Liver (tissue), 9 donors: ENCODE results near the gene LYZL1. TPM values are rescaled to one million over a fixed set of nuclear protein-coding genes. Genes with fewer than 3 reads are reported as not detected.

Experiments used
- DNase-seq: peaks from one replicate; pipeline ENCODE4 v3.0.0-alpha.2; 2017; ENCODE audit warnings: low spot score
- H3K27ac ChIP-seq, 2 donors: one replicate each; pipeline ENCODE4 v1.7.0; 2013; ENCODE audit warnings: inconsistent platforms in 2 of 2, low read length in 2 of 2, control low read depth in 1 of 2, low read depth in 1 of 2, mild to moderate bottlenecking in 1 of 2
- H3K27me3 ChIP-seq, 4 donors: one replicate each; pipeline versions ENCODE4 v1.6.1 to v1.7.0; 2013; ENCODE audit warnings: low read length in 3 of 4, inconsistent platforms in 1 of 4, mild to moderate bottlenecking in 1 of 4, moderate library complexity in 1 of 4; ENCODE audit not compliant: control insufficient read depth in 4 of 4, insufficient read depth in 4 of 4
- H3K36me3 ChIP-seq, 4 donors: one replicate each; pipeline versions ENCODE4 v1.6.1 to v1.7.0; 2013; ENCODE audit warnings: low read length in 3 of 4, mild to moderate bottlenecking in 3 of 4, low read depth in 1 of 4, moderate library complexity in 1 of 4; ENCODE audit not compliant: control insufficient read depth in 4 of 4, insufficient read depth in 3 of 4
- H3K4me1 ChIP-seq, 4 donors: one replicate each; pipeline versions ENCODE4 v1.6.1 to v1.7.0; 2013; ENCODE audit warnings: low read length in 3 of 4, mild to moderate bottlenecking in 3 of 4, moderate library complexity in 1 of 4; ENCODE audit not compliant: control insufficient read depth in 4 of 4, insufficient read depth in 4 of 4
- H3K4me3 ChIP-seq, 3 donors: one replicate each; pipeline versions ENCODE4 v1.6.1 to v1.7.0; 2013; ENCODE audit warnings: low read length in 3 of 3, control low read depth in 1 of 3, low read depth in 1 of 3, mild to moderate bottlenecking in 1 of 3
- H3K9ac ChIP-seq, 2 donors: one replicate each; pipeline ENCODE4 v1.7.0; 2013; ENCODE audit warnings: low read length in 2 of 2, mild to moderate bottlenecking in 2 of 2, moderate library complexity in 2 of 2, control low read depth in 1 of 2, low read depth in 1 of 2
- H3K9me3 ChIP-seq, 4 donors: one replicate each; pipeline versions ENCODE4 v1.6.1 to v1.7.0; 2013; ENCODE audit warnings: low read length in 3 of 4; ENCODE audit not compliant: control insufficient read depth in 4 of 4
- ATF3 ChIP-seq: IDR thresholded peaks from 2 replicates; pipeline ENCODE4 v1.6.1; 2016; ENCODE audit warnings: antibody characterized with exemption
- EGR1 ChIP-seq, 2 donors: IDR thresholded peaks; 2 replicates each; pipeline ENCODE4 v1.6.1; 2016 to 2018; ENCODE audit warnings: antibody characterized with exemption in 2 of 2, low read depth in 2 of 2
- FOXA2 ChIP-seq: IDR thresholded peaks from 2 replicates; pipeline ENCODE4 v1.6.1; 2016; ENCODE audit warnings: antibody characterized with exemption
- GABPA ChIP-seq, 2 donors: IDR thresholded peaks in 1 of 2; conservative IDR thresholded peaks in 1 of 2; 2 replicates each; pipeline ENCODE4 v1.6.1; 2016; ENCODE audit warnings: antibody characterized with exemption in 2 of 2, mild to moderate bottlenecking in 1 of 2, moderate library complexity in 1 of 2
- HNF4A ChIP-seq, 2 donors: conservative IDR thresholded peaks; 2 replicates each; pipeline ENCODE4 v1.6.1; 2016; ENCODE audit warnings: antibody characterized with exemption in 2 of 2, mild to moderate bottlenecking in 2 of 2
- HNF4G ChIP-seq: IDR thresholded peaks from 2 replicates; pipeline ENCODE4 v1.6.1; 2016; ENCODE audit warnings: antibody characterized with exemption
- JUND ChIP-seq, 2 donors: IDR thresholded peaks; 2 replicates each; pipeline ENCODE4 v1.6.1; 2016; ENCODE audit warnings: antibody characterized with exemption in 2 of 2
- NR2F2 ChIP-seq: IDR thresholded peaks from 2 replicates; pipeline ENCODE4 v1.6.1; 2016; ENCODE audit warnings: antibody characterized with exemption
- REST ChIP-seq: IDR thresholded peaks from 2 replicates; pipeline ENCODE4 v1.6.1; 2016; ENCODE audit warnings: antibody characterized with exemption, mild to moderate bottlenecking
- RXRA ChIP-seq, 2 donors: IDR thresholded peaks; 2 replicates each; pipeline ENCODE4 v1.6.1; 2017 to 2018; ENCODE audit warnings: antibody characterized with exemption in 2 of 2, mild to moderate bottlenecking in 1 of 2
- SP1 ChIP-seq: IDR thresholded peaks from 2 replicates; pipeline ENCODE4 v1.6.1; 2018; ENCODE audit warnings: antibody characterized with exemption, mild to moderate bottlenecking
- TAF1 ChIP-seq: conservative IDR thresholded peaks from 2 replicates; pipeline ENCODE4 v1.6.1; 2016; ENCODE audit warnings: antibody characterized with exemption, mild to moderate bottlenecking
- YY1 ChIP-seq: IDR thresholded peaks from 2 replicates; pipeline ENCODE4 v1.6.1; 2016; ENCODE audit warnings: antibody characterized with exemption, mild to moderate bottlenecking
- WGBS: extraction: QIAGEN DNeasy Blood & Tissue Kit; methylation state at CpG from one replicate; pipeline ENCODE4 v1.1.7; 2013; 5-methylcytosine and 5-hydroxymethylcytosine counted together
- polyA plus RNA-seq, 2 donors: library from polyadenylated mRNA; stranded (reverse) in 1 of 2; unstranded in 1 of 2; fragments of 200-250 nt in 1 of 2; fragments of >200 nt in 1 of 2; fragmentation: Nextera tagmentation in 1 of 2; extraction: Ambion mirVana in 1 of 2; gene quantifications; one replicate each; pipeline versions ENCODE4 v1.2.1 to v1.2.3, GENCODE V29; 2013 to 2015
- total RNA-seq, 2 donors: library from RNA; depleted of rRNA; stranded (reverse); fragments of >200 nt; gene quantifications; one replicate each; pipeline ENCODE4 v1.2.3, GENCODE V29; 2014
- donor health status: healthy.
- donor health status: healthy.
- donor health status: healthy.
- donor health status: healthy.
- donor health status: healthy.

Gene LYZL1
- total and polyA plus RNA-seq, 4 donors: not detected

- H3K27ac ChIP-seq: no peak overlapping the region
- WGBS: 61% methylated on average over 2 of the region's 2 CpGs
- no peak for DNase-seq
Observed at GRCh38 chr10:29271877-29272276, 17.0 kb upstream of the LYZL1 start.

GRCh38 chr10:29273478-29273877 is 15.4 kb upstream of the LYZL1 start:
- no peak overlapping the region for H3K27ac ChIP-seq
- no peak for TF ChIP-seq YY1
- TF ChIP-seq REST: no peak
- no peak for TF ChIP-seq NR2F2
- no peak for TF ChIP-seq HNF4A (conservative IDR thresholded peaks at IDR 0.05)
- TF ChIP-seq JUND (IDR thresholded peaks at IDR 0.05): no peak
- no peak for DNase-seq
- no peaks in the 10 kb centered on the region for H3K9me3 ChIP-seq
- 50% methylated on average over 5 of the region's 5 CpGs for WGBS
- no peaks in the 10 kb centered on the region for H3K4me1 ChIP-seq
- H3K4me3 ChIP-seq: no peak overlapping the region
- H3K9ac ChIP-seq: no peak overlapping the region
- H3K36me3 ChIP-seq: no peaks in the 10 kb centered on the region
- H3K27me3 ChIP-seq: no peaks in the 10 kb centered on the region

More at GRCh38 chr10:29271877-29272276, 17.0 kb upstream of the LYZL1 start:
- H3K27me3 ChIP-seq: no peaks in the 10 kb centered on the region
- no peaks in the 10 kb centered on the region for H3K36me3 ChIP-seq
- TF ChIP-seq FOXA2 (no peak), REST (no peak), ATF3 (no peak), NR2F2 (no peak), SP1 (no peak), GABPA (IDR thresholded peaks at IDR 0.05 in 1 of 2, conservative IDR thresholded peaks at IDR 0.05 in 1 of 2) (no peak), TAF1 (no peak), RXRA (IDR thresholded peaks at IDR 0.05) (no peak), JUND (IDR thresholded peaks at IDR 0.05) (no peak), HNF4G (no peak), EGR1 (IDR thresholded peaks at IDR 0.05; ENCODE audit: low read depth in 2 of 2) (no peak)
- no peaks in the 10 kb centered on the region for H3K9me3 ChIP-seq
- H3K4me3 ChIP-seq: no peak overlapping the region
- no peak overlapping the region for H3K9ac ChIP-seq
- no peaks in the 10 kb centered on the region for H3K4me1 ChIP-seq
